Epithelial cell of esophagus (primary cell): Measurements from ENCODE around the gene FRMD5.

Experiments
- DNase-seq: peaks from one replicate; pipeline ENCODE4 v3.0.0; 2010; ENCODE audit warnings: low read depth
- H3K4me3 ChIP-seq: 2 replicates; pipeline ENCODE4 v1.5.1; 2011; ENCODE audit warnings: mild to moderate bottlenecking, low read length, control low read depth
- CTCF ChIP-seq: IDR thresholded peaks from 2 replicates; pipeline ENCODE4 v1.5.1; 2011; ENCODE audit warnings: low read depth, mild to moderate bottlenecking, low read length, control low read depth, inconsistent platforms; ENCODE audit not compliant: insufficient read depth; ENCODE audit errors: missing control alignments

The FRMD5 gene

GRCh38 chr15:43975326-43975725 is 219.7 kb downstream of the FRMD5 start:
- DNase-seq, result no peak
- TF ChIP-seq CTCF, result no peak
- no peak overlapping the region for H3K4me3 ChIP-seq

GRCh38 chr15:43974852-43975251 is 220.2 kb downstream of the FRMD5 start:
- TF ChIP-seq CTCF, result no peak
- no peak overlapping the region for H3K4me3 ChIP-seq

GRCh38 chr15:43969802-43970375 is 225.2 kb downstream of the FRMD5 start:
- no peak for TF ChIP-seq CTCF
- no peak overlapping the region for H3K4me3 ChIP-seq
- no peak for DNase-seq

More at GRCh38 chr15:43974852-43975251, 220.2 kb downstream of the FRMD5 start:
- DNase-seq, result no peak

- no peak for DNase-seq
- TF ChIP-seq CTCF, result no peak
- H3K4me3 ChIP-seq, result no peak overlapping the region
Measured at GRCh38 chr15:43968551-43968950, 226.5 kb downstream of the FRMD5 start.

- no peak for TF ChIP-seq CTCF
- DNase-seq, result peak; percentile 33
- H3K4me3 ChIP-seq, result no peak overlapping the region
Measured at GRCh38 chr15:43966646-43967045, 228.4 kb downstream of the FRMD5 start.

- no peak overlapping the region for H3K4me3 ChIP-seq
- DNase-seq, result peak; percentile 58
- no peak for TF ChIP-seq CTCF
Measured at GRCh38 chr15:43958861-43959330, 236.2 kb downstream of the FRMD5 start.

- DNase-seq, result no peak
- H3K4me3 ChIP-seq, result no peak overlapping the region
- no peak for TF ChIP-seq CTCF
Measured at GRCh38 chr15:43957724-43958123, 237.3 kb downstream of the FRMD5 start.
